ENCODE measurements around the gene DERA.
"Not testable (repeated sequence)": the region's sequence is repeated elsewhere in the genome, so short reads cannot be mapped to it uniquely, and the experiment has no call there.

DERA gene

GRCh38 chr12:15910864-15911721, at the start of gene DERA:
DERA (plus strand) TSS chr12:15911332; CDS start chr12:15911384, 52 bp downstream.
- FAIRE-seq (peak; percentile 88), DNase-seq (ENCODE audit: insufficient read length, low spot score) (peak; percentile 56)
- peak; percentile 87 for TF ChIP-seq POLR2A (IDR thresholded peaks at IDR 0.05; ENCODE audit: low read depth, low read length)

GRCh38 chr12:15861404-15861803, 49.7 kb upstream of the DERA start:
- FAIRE-seq (no peak), DNase-seq (ENCODE audit: insufficient read length, low spot score) (no peak)
- no peak for TF ChIP-seq POLR2A (IDR thresholded peaks at IDR 0.05; ENCODE audit: low read depth, low read length)

- FAIRE-seq (no peak), DNase-seq (ENCODE audit: insufficient read length, low spot score) (no peak)
- TF ChIP-seq POLR2A (IDR thresholded peaks at IDR 0.05; ENCODE audit: low read depth, low read length) = no peak
These were observed 48.3 kb upstream of the DERA start for GRCh38 chr12:15862840-15863239.

- no peak for TF ChIP-seq POLR2A (IDR thresholded peaks at IDR 0.05; ENCODE audit: low read depth, low read length)
- no peak for FAIRE-seq
- DNase-seq (ENCODE audit: insufficient read length, low spot score) = no peak
These were observed 47.8 kb upstream of the DERA start for GRCh38 chr12:15863372-15863771.

- no peak for TF ChIP-seq POLR2A (IDR thresholded peaks at IDR 0.05; ENCODE audit: low read depth, low read length)
- no peak for DNase-seq (ENCODE audit: insufficient read length, low spot score)
- FAIRE-seq = no peak
These were observed 47.1 kb upstream of the DERA start for GRCh38 chr12:15863984-15864383.

GRCh38 chr12:15868186-15868585, 42.9 kb upstream of the DERA start:
- no peak for DNase-seq (ENCODE audit: insufficient read length, low spot score)
- no peak for FAIRE-seq
- TF ChIP-seq POLR2A (IDR thresholded peaks at IDR 0.05; ENCODE audit: low read depth, low read length) = no peak

- DNase-seq (ENCODE audit: insufficient read length, low spot score) = no peak
- no peak for TF ChIP-seq POLR2A (IDR thresholded peaks at IDR 0.05; ENCODE audit: low read depth, low read length)
- FAIRE-seq = no peak
These were observed 37.6 kb upstream of the DERA start for GRCh38 chr12:15873556-15873955.

GRCh38 chr12:15874556-15875145, 36.5 kb upstream of the DERA start:
- not testable (repeated sequence) for DNase-seq (ENCODE audit: insufficient read length, low spot score); FAIRE-seq

GRCh38 chr12:15875863-15876262, 35.3 kb upstream of the DERA start:
- no peak for TF ChIP-seq POLR2A (IDR thresholded peaks at IDR 0.05; ENCODE audit: low read depth, low read length)
- no peak for DNase-seq (ENCODE audit: insufficient read length, low spot score)
- no peak for FAIRE-seq

- DNase-seq (ENCODE audit: insufficient read length, low spot score) = no peak
- no peak for TF ChIP-seq POLR2A (IDR thresholded peaks at IDR 0.05; ENCODE audit: low read depth, low read length)
- FAIRE-seq = no peak
These were observed 31.7 kb upstream of the DERA start for GRCh38 chr12:15879413-15879812.

- no peak for TF ChIP-seq POLR2A (IDR thresholded peaks at IDR 0.05; ENCODE audit: low read depth, low read length)
- DNase-seq (ENCODE audit: insufficient read length, low spot score) (no peak), FAIRE-seq (no peak)
These were observed 30.4 kb upstream of the DERA start for GRCh38 chr12:15880721-15881120.

- peak; percentile 97 for FAIRE-seq
These were observed 28.8 kb upstream of the DERA start, which contains the start of gene STRAP for GRCh38 chr12:15882118-15882971. STRAP (plus strand) TSS chr12:15882387; CDS start chr12:15882708, 321 bp downstream.

GRCh38 chr12:15883536-15883935, 27.6 kb upstream of the DERA start:
- FAIRE-seq (no peak), DNase-seq (ENCODE audit: insufficient read length, low spot score) (no peak)
- no peak for TF ChIP-seq POLR2A (IDR thresholded peaks at IDR 0.05; ENCODE audit: low read depth, low read length)

More at GRCh38 chr12:15882118-15882971, 28.8 kb upstream of the DERA start, which contains the start of gene STRAP:
- peak; percentile 74 for DNase-seq (ENCODE audit: insufficient read length, low spot score)
- peak; percentile 94 for TF ChIP-seq POLR2A (IDR thresholded peaks at IDR 0.05; ENCODE audit: low read depth, low read length)
